GM23338 (cell line): Measurements from ENCODE around the gene JMJD1C. TPM values are rescaled to one million over a fixed set of nuclear protein-coding genes. Genes with fewer than 3 reads are reported as not detected.
A peak's percentile ranks its signal among the peaks of the same experiment; 100 is the strongest.

ENCODE experiments used
- ATAC-seq: fragments of 200-7000 bp; cut with Tn5 transposase; 3 replicates; pipeline ENCODE4 v1.9.1; 2020
- DNase-seq: peaks from one replicate; pipeline ENCODE4 v3.0.0-alpha.2; 2015; ENCODE audit warnings: low spot score
- H2AFZ ChIP-seq: fragments of 200-600 bp; sonication (generic); 2 replicates; pipeline ENCODE4 v1.8.0; 2016; ENCODE audit warnings: antibody characterized with exemption, mild to moderate bottlenecking, moderate library complexity
- H3F3A ChIP-seq: fragments of 200-600 bp; sonication (generic); replicated peaks from 2 replicates; pipeline ENCODE4 v1.8.0; 2017; ENCODE audit warnings: antibody characterized with exemption, mixed run types, low read depth
- H3K27ac ChIP-seq: fragments of 200-600 bp; sonication (generic); 2 replicates; pipeline ENCODE4 v1.6.1; 2016; ENCODE audit warnings: low read depth
- H3K27me3 ChIP-seq: fragments of 200-600 bp; sonication (generic); 2 replicates; pipeline ENCODE4 v1.8.0; 2016; ENCODE audit warnings: mild to moderate bottlenecking, mixed run types, moderate library complexity; ENCODE audit not compliant: insufficient read depth
- H3K36me3 ChIP-seq: fragments of 200-600 bp; sonication (generic); 2 replicates; pipeline ENCODE4 v1.8.0; 2016; ENCODE audit warnings: mild to moderate bottlenecking; ENCODE audit not compliant: insufficient read depth
- H3K4me1 ChIP-seq: fragments of 200-600 bp; sonication (generic); 2 replicates; pipeline ENCODE4 v1.8.0; 2016; ENCODE audit warnings: mild to moderate bottlenecking, moderate library complexity; ENCODE audit not compliant: insufficient read depth
- H3K4me2 ChIP-seq: fragments of 200-600 bp; sonication (generic); 2 replicates; pipeline ENCODE4 v1.7.1; 2017; ENCODE audit warnings: mixed run types
- H3K4me3 ChIP-seq: fragments of 200-600 bp; sonication (generic); 2 replicates; pipeline ENCODE4 v1.6.1; 2016; ENCODE audit warnings: mixed run types
- H3K79me2 ChIP-seq: fragments of 200-600 bp; sonication (generic); replicated peaks from 2 replicates; pipeline ENCODE4 v1.8.0; 2017; ENCODE audit warnings: mild to moderate bottlenecking; ENCODE audit not compliant: insufficient read depth
- H3K9me2 ChIP-seq: fragments of 200-600 bp; sonication (generic); 2 replicates; pipeline ENCODE4 v1.8.0; 2017; ENCODE audit not compliant: insufficient read depth
- H4K20me1 ChIP-seq: fragments of 200-600 bp; sonication (generic); replicated peaks from 2 replicates; pipeline ENCODE4 v1.8.0; 2017; ENCODE audit warnings: mild to moderate bottlenecking; ENCODE audit not compliant: insufficient read depth
- H3K27ac Mint-ChIP-seq: 2 replicates; pipeline ENCODE4 v1.8.0; 2020; ENCODE audit warnings: inconsistent platforms, mild to moderate bottlenecking, moderate library complexity, mixed read lengths
- H3K27me3 Mint-ChIP-seq: 3 replicates; pipeline ENCODE4 v1.8.0; 2022; ENCODE audit warnings: low read depth, mild to moderate bottlenecking, moderate library complexity, mixed read lengths, inconsistent platforms; ENCODE audit not compliant: insufficient read depth, poor library complexity
- H3K36me3 Mint-ChIP-seq: 3 replicates; pipeline ENCODE4 v1.8.0; 2021; ENCODE audit warnings: low read depth, mild to moderate bottlenecking, inconsistent platforms, moderate library complexity, mixed read lengths
- H3K4me1 Mint-ChIP-seq: 3 replicates; pipeline ENCODE4 v1.8.0; 2020; ENCODE audit warnings: mild to moderate bottlenecking, inconsistent platforms, mixed read lengths
- H3K4me3 Mint-ChIP-seq: 3 replicates; pipeline ENCODE4 v1.8.0; 2021; ENCODE audit warnings: moderate library complexity, mild to moderate bottlenecking, inconsistent platforms, mixed read lengths
- H3K9me3 Mint-ChIP-seq: 3 replicates; pipeline ENCODE4 v1.8.0; 2020; ENCODE audit warnings: moderate library complexity, mild to moderate bottlenecking, inconsistent platforms, mixed read lengths
- CREB1 ChIP-seq: fragments of 250-450 bp; sonication (Bioruptor Pico); IDR thresholded peaks from 2 replicates; pipeline ENCODE4 v1.5.0; 2020; ENCODE audit warnings: low read depth, mild to moderate bottlenecking, moderate library complexity
- CTCF ChIP-seq, 2 experiments: fragments of 200-600 bp in 1 of 2; sonication (generic) in 1 of 2; conservative IDR thresholded peaks; 2 replicates each; pipeline versions ENCODE4 v1.5.1 to v1.6.1; 2016 to 2017; ENCODE audit warnings: antibody characterized with exemption in 2 of 2, low read depth in 2 of 2, mild to moderate bottlenecking in 2 of 2, moderate library complexity in 1 of 2
- ETS1 ChIP-seq: IDR thresholded peaks from 2 replicates; pipeline ENCODE4 v1.6.1; 2016; ENCODE audit warnings: antibody characterized with exemption
- EZH2 ChIP-seq: fragments of 200-600 bp; sonication (generic); IDR thresholded peaks from one replicate; pipeline ENCODE4 v1.8.0; 2017; ENCODE audit warnings: antibody characterized with exemption, mild to moderate bottlenecking, low read depth; ENCODE audit not compliant: unreplicated experiment
- EZH2phosphoT487 ChIP-seq: fragments of 200-600 bp; sonication (generic); IDR thresholded peaks from one replicate; pipeline ENCODE4 v1.8.1; 2018; ENCODE audit warnings: antibody characterized with exemption; ENCODE audit not compliant: unreplicated experiment
- JUNB ChIP-seq: IDR thresholded peaks from one replicate; pipeline ENCODE4 v1.6.1; 2016; ENCODE audit warnings: antibody characterized with exemption; ENCODE audit not compliant: unreplicated experiment
- NANOG ChIP-seq: IDR thresholded peaks from 2 replicates; pipeline ENCODE4 v1.6.1; 2016; ENCODE audit warnings: antibody characterized with exemption, borderline replicate concordance
- POLR2AphosphoS5 ChIP-seq: IDR thresholded peaks from 2 replicates; pipeline ENCODE4 v1.6.1; 2016; ENCODE audit warnings: antibody characterized with exemption, low read depth
- REST ChIP-seq: IDR thresholded peaks from one replicate; pipeline ENCODE4 v1.6.1; 2018; ENCODE audit warnings: antibody characterized with exemption; ENCODE audit not compliant: unreplicated experiment
- STAT1 ChIP-seq: IDR thresholded peaks from one replicate; pipeline ENCODE4 v1.6.1; 2016; ENCODE audit warnings: antibody characterized with exemption; ENCODE audit not compliant: unreplicated experiment
- ZNF114 ChIP-seq: fragments of 250-450 bp; sonication (Bioruptor Pico); IDR thresholded peaks from 2 replicates; pipeline ENCODE4 v1.5.0; 2020; ENCODE audit warnings: mild to moderate bottlenecking, moderate library complexity
- ZNF331 ChIP-seq: fragments of 250-450 bp; sonication (Bioruptor Pico); IDR thresholded peaks from 2 replicates; pipeline ENCODE4 v1.5.0; 2020; ENCODE audit warnings: low read depth, mild to moderate bottlenecking, moderate library complexity
- ZNF462 ChIP-seq: fragments of 250-450 bp; sonication (Bioruptor Pico); IDR thresholded peaks from 2 replicates; pipeline ENCODE4 v1.5.0; 2020; ENCODE audit warnings: mild to moderate bottlenecking, moderate library complexity
- polyA plus RNA-seq: library from polyadenylated mRNA; unstranded; fragments of >200 nt; fragmentation: Nextera tagmentation; extraction: Ambion mirVana; gene quantifications from 2 replicates; pipeline ENCODE4 v1.2.1, GENCODE V29; 2016
- total RNA-seq: library from RNA; depleted of rRNA; stranded (reverse); fragments of >200 nt; shearing (Covaris generic); gene quantifications from 2 replicates; pipeline ENCODE4 v1.2.3, GENCODE V29; 2014

Gene JMJD1C
- total and polyA plus RNA-seq, 2 experiments from 2014 or later, result 333 to 435 TPM

- Histone ChIP-seq H3K27me3 (no peaks in the 10 kb centered on the region), H4K20me1 (peaks cover 70% of the 10 kb centered on the region), H2AFZ (no peak overlapping the region), H3K4me2 (peak overlapping the region; percentile 59), H3K36me3 (peaks cover 21% of the 10 kb centered on the region; the same call in 1 of the 2 replicates), H3K9me2 (no peaks in the 10 kb centered on the region), H3K79me2 (peaks cover 86% of the 10 kb centered on the region), H3F3A (0 out of 2 replicates have a peak, but pooled peaks cover 6% of the 10 kb centered on the region), H3K4me1 (peaks cover 84% of the 10 kb centered on the region), H3K27ac (no peak overlapping the region), H3K4me3 (no peak overlapping the region)
- H3K36me3 Mint-ChIP-seq, result peaks cover 41% of the 10 kb centered on the region
- H3K4me3 Mint-ChIP-seq, result no peak overlapping the region
- peak overlapping the region; percentile 72; the same call in 1 of the 2 replicates for H3K27ac Mint-ChIP-seq
- DNase-seq (no peak), ATAC-seq (no peak)
- H3K27me3 Mint-ChIP-seq, result no peaks in the 10 kb centered on the region
- TF ChIP-seq EZH2phosphoT487 (no peak), CREB1 (CRISPR knock-in tag) (no peak), ZNF114 (no peak), ZNF462 (CRISPR knock-in tag) (no peak), EZH2 (no peak), NANOG (no peak), JUNB (no peak), POLR2AphosphoS5 (no peak), CTCF (conservative IDR thresholded peaks at IDR 0.05; ENCODE audit: low read depth in 2 of 2) (no peak), ETS1 (no peak), ZNF331 (CRISPR knock-in tag) (no peak), REST (no peak), STAT1 (no peak)
- H3K9me3 Mint-ChIP-seq, result no peaks in the 10 kb centered on the region
- peaks cover 45% of the 10 kb centered on the region for H3K4me1 Mint-ChIP-seq
Observed at GRCh38 chr10:63204667-63205391, 260.9 kb downstream of the JMJD1C start.
